Activated naive CD8-positive, alpha-beta T cell treated with anti-CD3 and anti-CD28 coated beads, Interleukin-2, amount 10 ng/mL, durations not matched to agents 7 days and 5 days (primary cell): Measurements from ENCODE around the gene KIR3DL2. TPM values are rescaled to one million over a fixed set of nuclear protein-coding genes. Genes with fewer than 3 reads are reported as not detected.
"Not testable (repeated sequence)": the region's sequence is repeated elsewhere in the genome, so short reads cannot be mapped to it uniquely, and the experiment has no call there.

ENCODE experiments used
- ATAC-seq: fragments of 150-1000 bp; cut with Tn5 transposase; one replicate; pipeline ENCODE4 v1.10.0; 2021; ENCODE audit warnings: low read depth, moderate library complexity
- POLR2A ChIA-PET: fragments of 350-600 bp; sonication (Branson Sonifier 250); formaldehyde crosslinking; loops from one replicate; lab custom pipeline; 2021; ENCODE audit warnings: antibody characterized with exemption; lab: Charles Lee
- DNase-seq: peaks from one replicate; pipeline ENCODE4 v3.0.0; 2021
- H3K27ac Mint-ChIP-seq: one replicate; pipeline ENCODE4 v1.8.0; 2022; ENCODE audit warnings: mild to moderate bottlenecking, mixed read lengths
- H3K27me3 Mint-ChIP-seq: one replicate; pipeline ENCODE4 v1.8.0; 2022; ENCODE audit warnings: mild to moderate bottlenecking, moderate library complexity, mixed read lengths
- H3K36me3 Mint-ChIP-seq: one replicate; pipeline ENCODE4 v1.8.0; 2021; ENCODE audit warnings: mild to moderate bottlenecking, mixed read lengths
- H3K4me1 Mint-ChIP-seq: one replicate; pipeline ENCODE4 v1.8.0; 2021; ENCODE audit warnings: mixed read lengths
- H3K4me3 Mint-ChIP-seq: one replicate; pipeline ENCODE4 v1.8.0; 2022; ENCODE audit warnings: mild to moderate bottlenecking, moderate library complexity, mixed read lengths
- H3K9me3 Mint-ChIP-seq: one replicate; pipeline ENCODE4 v1.8.0; 2021; ENCODE audit warnings: mixed read lengths
- total RNA-seq, 2 experiments: library from RNA; stranded (reverse); gene quantifications; one replicate each; pipeline ENCODE4 v1.2.3, GENCODE V29; 2021

Gene KIR3DL2
- total RNA-seq, 2 experiments from 2014 or later: 0.23 to 0.36 TPM

- Mint-ChIP-seq H3K4me3 (no peak within 1 kb of the TSS), H3K9me3 (no peaks in the 10 kb centered on the region), H3K36me3 (no peaks in the 10 kb centered on the region), H3K4me1 (peaks cover 5% of the 10 kb centered on the region), H3K27me3 (peaks cover 7% of the 10 kb centered on the region), H3K27ac (no peak within 1 kb of the TSS)
- no peak for DNase-seq
- POLR2A ChIA-PET: no interaction called here
- no peak for ATAC-seq
These were observed 55.7 kb downstream of the KIR3DL2 start, which contains the start of gene NCR1 for GRCh38 chr19:54905803-54906511. TSS of gene NCR1 (plus strand) at chr19:54906148. CDS start at chr19:54906188, 40 bp downstream.

- no peak overlapping the region for H3K4me3 Mint-ChIP-seq
- no peak overlapping the region for H3K27ac Mint-ChIP-seq
- DNase-seq (no peak), ATAC-seq (no peak)
- peaks cover 7% of the 10 kb centered on the region for H3K27me3 Mint-ChIP-seq
- POLR2A ChIA-PET: no interaction called here
- H3K36me3 Mint-ChIP-seq: no peaks in the 10 kb centered on the region
- H3K4me1 Mint-ChIP-seq: peaks cover 5% of the 10 kb centered on the region
- H3K9me3 Mint-ChIP-seq: no peaks in the 10 kb centered on the region
These were observed 56.6 kb downstream of the KIR3DL2 start for GRCh38 chr19:54906819-54907218.

- H3K9me3 Mint-ChIP-seq, H3K27me3 Mint-ChIP-seq, DNase-seq, POLR2A ChIA-PET, ATAC-seq, H3K36me3 Mint-ChIP-seq, H3K27ac Mint-ChIP-seq, H3K4me3 Mint-ChIP-seq, H3K4me1 Mint-ChIP-seq: not testable (repeated sequence)
These were observed 57.7 kb downstream of the KIR3DL2 start for GRCh38 chr19:54907899-54908298.

Other genes starting within 250 kb of the KIR3DL2 start
- 1 to 10 TPM; 1.8 to 2.3 TPM for gene LILRB1, start 220.0 kb upstream of the KIR3DL2 start, total RNA-seq
- gene LILRB4, start 187.5 kb upstream of the KIR3DL2 start, total RNA-seq: 1 to 10 TPM; 1.7 to 2.5 TPM
- not detected for gene KIR3DL3, start 126.0 kb upstream of the KIR3DL2 start, total RNA-seq
- under 1 TPM in 1 of 2 experiments, not detected in 1; 0.20 TPM for gene KIR2DL3, start 111.9 kb upstream of the KIR3DL2 start, total RNA-seq
- not detected for gene KIR2DL1, start 80.7 kb upstream of the KIR3DL2 start, total RNA-seq
- gene KIR2DL4, start 46.8 kb upstream of the KIR3DL2 start, total RNA-seq: not detected
- under 1 TPM in 1 of 2 experiments, not detected in 1; 0.23 TPM for gene KIR3DL1, start 34.0 kb upstream of the KIR3DL2 start, total RNA-seq
- gene KIR2DS4, start 17.8 kb upstream of the KIR3DL2 start, total RNA-seq: under 1 TPM in 1 of 2 experiments, not detected in 1; 0.17 TPM
- gene FCAR, start 23.8 kb downstream of the KIR3DL2 start, total RNA-seq: under 1 TPM in 1 of 2 experiments, not detected in 1; 0.19 TPM
- under 1 TPM; 0.34 to 0.50 TPM for gene NCR1, start 55.7 kb downstream of the KIR3DL2 start, total RNA-seq
- not detected for gene NLRP7, start 97.1 kb downstream of the KIR3DL2 start, total RNA-seq
- 10 to 100 TPM; 39.3 to 47.7 TPM for gene NLRP2, start 115.9 kb downstream of the KIR3DL2 start, total RNA-seq
- under 1 TPM in 1 of 2 experiments, not detected in 1; 0.25 TPM for gene GP6, start 187.8 kb downstream of the KIR3DL2 start, total RNA-seq
- gene RDH13, start 212.7 kb downstream of the KIR3DL2 start, total RNA-seq: 10 to 100 TPM; 25.9 to 28.6 TPM
- gene EPS8L1, start 225.4 kb downstream of the KIR3DL2 start, total RNA-seq: 1 to 10 TPM; 5.1 to 7.6 TPM